Neuronal stem cell (in vitro differentiated cells): ENCODE results near the gene MED29.

ENCODE experiments used
- DNase-seq: peaks from one replicate; pipeline ENCODE4 v3.0.0-alpha.2; 2013; ENCODE audit warnings: low spot score
- H2AFZ ChIP-seq: one replicate; pipeline ENCODE4 v1.6.1; 2013; ENCODE audit warnings: mild to moderate bottlenecking, low read length, inconsistent platforms
- H2AK5ac ChIP-seq: 2 replicates; pipeline ENCODE4 v1.6.1; 2013; ENCODE audit warnings: low read depth, mild to moderate bottlenecking, inconsistent platforms, low read length, moderate library complexity, mixed read lengths
- H2BK120ac ChIP-seq: 2 replicates; pipeline ENCODE4 v1.6.1; 2013; ENCODE audit warnings: low read depth, mild to moderate bottlenecking, inconsistent platforms, low read length, moderate library complexity, mixed read lengths
- H2BK12ac ChIP-seq: one replicate; pipeline ENCODE4 v1.6.1; 2013; ENCODE audit warnings: low read length, inconsistent platforms
- H2BK15ac ChIP-seq: 2 replicates; pipeline ENCODE4 v1.6.1; 2013; ENCODE audit warnings: mild to moderate bottlenecking, low read length, inconsistent platforms, mixed read lengths
- H2BK5ac ChIP-seq: one replicate; pipeline ENCODE4 v1.6.1; 2013; ENCODE audit warnings: inconsistent platforms, mild to moderate bottlenecking, low read length, moderate library complexity
- H3K14ac ChIP-seq: one replicate; pipeline ENCODE4 v1.6.1; 2013; ENCODE audit warnings: low read length, inconsistent platforms
- H3K18ac ChIP-seq: 2 replicates; pipeline ENCODE4 v1.6.1; 2013; ENCODE audit warnings: low read length, inconsistent platforms
- H3K23ac ChIP-seq: 2 replicates; pipeline ENCODE4 v1.6.1; 2013; ENCODE audit warnings: low read depth, mild to moderate bottlenecking, mixed read lengths, low read length, inconsistent platforms; ENCODE audit not compliant: poor library complexity
- H3K27ac ChIP-seq: replicated peaks from 3 replicates; pipeline ENCODE4 v1.5.1; 2013; ENCODE audit warnings: low read length, inconsistent platforms
- H3K27me3 ChIP-seq, 3 experiments: 2 replicates each; pipeline ENCODE4 v1.6.1; 2013; ENCODE audit warnings: low read length in 3 of 3, mild to moderate bottlenecking in 2 of 3, inconsistent platforms in 1 of 3, low read depth in 1 of 3, mixed read lengths in 1 of 3, moderate library complexity in 1 of 3; ENCODE audit not compliant: control insufficient read depth in 3 of 3, insufficient read depth in 3 of 3
- H3K36me3 ChIP-seq, 2 donors: replicated peaks in 1 of 2; 2 replicates each; pipeline ENCODE4 v1.6.1; 2013; ENCODE audit warnings: low read length in 2 of 2; ENCODE audit not compliant: control insufficient read depth in 2 of 2, insufficient read depth in 2 of 2
- H3K4ac ChIP-seq: 2 replicates; pipeline ENCODE4 v1.6.1; 2013; ENCODE audit warnings: inconsistent platforms, mild to moderate bottlenecking, low read length, moderate library complexity
- H3K4me1 ChIP-seq, 2 donors: 1 replicate in 1 of 2; 2 replicates in 1 of 2; pipeline ENCODE4 v1.6.1; 2013; ENCODE audit warnings: low read length in 2 of 2, low read depth in 1 of 2; ENCODE audit not compliant: control insufficient read depth in 2 of 2, insufficient read depth in 1 of 2
- H3K4me2 ChIP-seq: one replicate; pipeline ENCODE4 v1.6.1; 2013; ENCODE audit warnings: mild to moderate bottlenecking, low read length, inconsistent platforms; ENCODE audit not compliant: insufficient read depth, poor library complexity, severe bottlenecking
- H3K4me3 ChIP-seq, 2 donors: 2 replicates each; pipeline ENCODE4 v1.5.1; 2013; ENCODE audit warnings: low read length in 2 of 2, mild to moderate bottlenecking in 2 of 2, inconsistent platforms in 1 of 2, moderate library complexity in 1 of 2
- H3K79me1 ChIP-seq: one replicate; pipeline ENCODE4 v1.6.1; 2013; ENCODE audit warnings: low read depth, mild to moderate bottlenecking, inconsistent platforms, low read length, moderate library complexity
- H3K9ac ChIP-seq: one replicate; pipeline ENCODE4 v1.6.1; 2013; ENCODE audit warnings: mild to moderate bottlenecking, low read depth, low read length, inconsistent platforms; ENCODE audit not compliant: poor library complexity
- H3K9me3 ChIP-seq, 2 donors: replicated peaks in 1 of 2; 2 replicates each; pipeline versions ENCODE3 to v1.6.1; 2013; ENCODE audit warnings: low read length in 2 of 2, mild to moderate bottlenecking in 2 of 2, inconsistent platforms in 1 of 2, low read depth in 1 of 2, mixed read lengths in 1 of 2, moderate library complexity in 1 of 2; ENCODE audit not compliant: control insufficient read depth in 2 of 2, insufficient read depth in 1 of 2
- H4K8ac ChIP-seq: one replicate; pipeline ENCODE4 v1.6.1; 2013; ENCODE audit warnings: low read depth, mild to moderate bottlenecking, inconsistent platforms, low read length, moderate library complexity
- H4K91ac ChIP-seq: one replicate; pipeline ENCODE4 v1.6.1; 2013; ENCODE audit warnings: low read length, low read depth, mild to moderate bottlenecking, inconsistent platforms; ENCODE audit not compliant: poor library complexity
- WGBS, 2 donors: extraction: QIAGEN DNeasy Blood & Tissue Kit; methylation state at CpG; one replicate each; pipeline ENCODE4 v1.1.7; 2013; ENCODE audit warnings: missing lambda C conversion rate in 2 of 2, mixed read lengths in 1 of 2; ENCODE audit not compliant: insufficient read length in 2 of 2, insufficient replicate concordance in 1 of 2; ENCODE audit errors: extremely low coverage in 2 of 2; 5-methylcytosine and 5-hydroxymethylcytosine counted together

Gene MED29

DNA sequence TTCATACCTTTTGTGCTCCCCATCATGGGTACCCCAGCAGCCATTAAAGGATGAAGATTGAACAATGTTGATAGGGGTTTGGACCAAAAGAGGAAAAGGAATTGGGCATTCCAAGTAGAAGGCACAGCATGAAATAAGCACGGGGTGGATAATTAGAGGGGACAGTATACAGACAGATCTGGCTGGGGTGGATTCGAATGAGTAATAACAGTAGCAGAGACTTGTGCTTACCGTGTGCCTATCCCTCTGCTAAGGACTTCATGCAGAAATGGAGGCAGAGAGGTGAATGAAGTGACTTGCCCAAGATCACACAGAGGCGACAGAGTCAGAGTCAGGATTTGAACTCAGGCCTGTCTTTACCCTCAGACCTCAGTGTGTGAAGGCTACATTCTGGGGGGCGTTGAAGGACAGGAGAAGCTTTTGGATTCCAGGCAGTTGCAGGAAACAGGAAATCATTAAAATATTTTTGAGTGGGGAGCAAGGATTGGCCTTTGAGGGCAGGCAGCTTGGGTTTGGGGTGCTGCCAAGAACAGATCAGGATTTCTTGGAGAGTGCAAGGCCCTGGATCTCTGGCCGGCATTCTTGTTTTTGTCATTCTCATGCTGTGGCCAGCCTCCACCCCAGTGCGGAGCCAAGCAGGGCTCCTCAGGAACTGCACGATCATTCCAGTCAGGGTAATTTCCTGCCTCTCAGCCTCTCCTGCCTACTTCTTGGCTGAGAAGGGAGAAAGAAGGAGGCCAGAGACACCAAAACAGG is 19.0 kb upstream of the MED29 start:
- Histone ChIP-seq H2AK5ac (no peak overlapping the region), H3K9ac (no peak overlapping the region), H3K36me3 (peaks cover 70 to 87% of the 10 kb centered on the region in 2 donors), H3K23ac (no peak overlapping the region), H3K79me1 (peaks cover 3% of the 10 kb centered on the region), H3K27me3 (no peaks in the 10 kb centered on the region), H2BK120ac (no peak overlapping the region), H3K4ac (no peak overlapping the region), H4K8ac (no peak overlapping the region), H4K91ac (no peak overlapping the region), H3K4me1 (no peaks in the 10 kb centered on the region), H2BK5ac (no peak overlapping the region), H3K14ac (no peak overlapping the region), H2AFZ (no peak overlapping the region), H3K27ac (no peak overlapping the region), H3K9me3 (no peaks in the 10 kb centered on the region), H3K4me3 (no peak overlapping the region), H2BK12ac (no peak overlapping the region), H3K4me2 (no peak overlapping the region), H3K18ac (no peak overlapping the region), H2BK15ac (no peak overlapping the region)
- WGBS, 2 donors = no CpG with 5 or more reads among the region's 8 CpGs
- no peak for DNase-seq

DNA sequence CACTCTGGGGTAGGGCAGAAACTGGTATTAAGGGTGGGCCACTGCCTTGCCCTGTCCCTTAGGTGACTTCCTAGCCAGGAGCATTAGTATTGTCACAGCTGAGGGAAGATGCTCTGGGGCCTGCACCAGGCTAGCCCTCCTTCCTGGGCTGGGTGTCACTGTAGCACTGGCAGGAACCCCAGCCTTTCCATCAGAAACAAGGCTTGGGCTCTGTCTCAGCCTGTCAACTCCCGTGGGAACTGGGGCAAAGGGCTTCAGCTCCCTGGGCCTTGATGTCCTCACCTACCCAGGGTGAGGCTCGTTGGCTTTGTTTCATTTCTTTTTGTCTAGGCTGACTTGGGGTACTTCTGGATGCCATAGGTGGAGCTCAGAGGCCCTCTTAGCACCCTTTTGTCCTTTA is 18.2 kb upstream of the MED29 start:
- Histone ChIP-seq H3K23ac (no peak overlapping the region), H3K9ac (no peak overlapping the region), H3K4ac (no peak overlapping the region), H2BK12ac (no peak overlapping the region), H3K14ac (no peak overlapping the region), H3K4me3 (no peak overlapping the region), H3K36me3 (peaks cover 77 to 93% of the 10 kb centered on the region in 2 donors), H2AFZ (no peak overlapping the region), H4K8ac (no peak overlapping the region), H2AK5ac (no peak overlapping the region), H3K27me3 (no peaks in the 10 kb centered on the region), H3K4me1 (no peaks in the 10 kb centered on the region), H3K27ac (no peak overlapping the region), H2BK5ac (no peak overlapping the region), H3K9me3 (no peaks in the 10 kb centered on the region), H4K91ac (no peak overlapping the region), H3K18ac (no peak overlapping the region), H3K4me2 (no peak overlapping the region), H2BK15ac (no peak overlapping the region), H2BK120ac (no peak overlapping the region), H3K79me1 (peaks cover 3% of the 10 kb centered on the region)
- WGBS, 2 donors = no CpG with 5 or more reads among the region's 2 CpGs
- no peak for DNase-seq

DNA sequence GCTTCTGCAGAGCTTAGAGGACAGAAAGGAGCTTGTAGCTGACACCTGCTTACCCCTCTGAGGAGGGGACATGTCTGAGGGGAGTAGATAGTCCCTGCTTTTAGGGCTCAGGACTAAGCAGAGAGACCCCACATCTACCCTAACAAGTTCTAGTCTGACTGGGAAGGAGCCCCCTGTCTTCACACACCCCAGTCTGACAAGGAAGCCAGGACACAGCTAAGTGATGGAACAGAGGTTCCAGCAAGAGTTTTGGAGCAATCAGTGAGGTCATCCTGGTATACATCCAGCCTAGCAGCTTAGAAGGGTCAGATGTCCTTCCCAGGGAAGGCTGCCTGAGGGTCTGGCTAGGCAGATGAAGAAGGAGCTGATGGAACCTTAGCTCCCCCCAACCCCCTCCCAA is 15.2 kb upstream of the MED29 start:
- H3K9me3 ChIP-seq = no peaks in the 10 kb centered on the region
- no peak overlapping the region for H2BK12ac ChIP-seq
- H3K36me3 ChIP-seq = peaks cover 78 to 94% of the 10 kb centered on the region in 2 donors
- no peak overlapping the region for H2AFZ ChIP-seq
- no peaks in the 10 kb centered on the region for H3K27me3 ChIP-seq
- H2BK15ac ChIP-seq = no peak overlapping the region
- no peak overlapping the region for H3K23ac ChIP-seq
- H3K4me2 ChIP-seq = no peak overlapping the region
- H3K18ac ChIP-seq = no peak overlapping the region
- DNase-seq = no peak
- H4K91ac ChIP-seq = no peak overlapping the region
- H3K4me3 ChIP-seq = no peak overlapping the region
- H3K27ac ChIP-seq = no peak overlapping the region
- no peak overlapping the region for H2AK5ac ChIP-seq
- no peak overlapping the region for H4K8ac ChIP-seq
- H3K9ac ChIP-seq = no peak overlapping the region
- H2BK5ac ChIP-seq = no peak overlapping the region
- H3K14ac ChIP-seq = no peak overlapping the region
- H3K79me1 ChIP-seq = no peaks in the 10 kb centered on the region
- no peak overlapping the region for H3K4ac ChIP-seq
- H2BK120ac ChIP-seq = no peak overlapping the region
- H3K4me1 ChIP-seq = no peaks in the 10 kb centered on the region

- no peak overlapping the region for H3K23ac ChIP-seq
- H4K91ac ChIP-seq = no peak overlapping the region
- no peaks in the 10 kb centered on the region for H3K79me1 ChIP-seq
- no peaks in the 10 kb centered on the region for H3K4me1 ChIP-seq
- no peak for DNase-seq
- H2AK5ac ChIP-seq = no peak overlapping the region
- H3K27ac ChIP-seq = no peak overlapping the region
- no peak overlapping the region for H3K4me2 ChIP-seq
- no peaks in the 10 kb centered on the region for H3K27me3 ChIP-seq
- H3K4ac ChIP-seq = no peak overlapping the region
- no peaks in the 10 kb centered on the region for H3K9me3 ChIP-seq
- H2AFZ ChIP-seq = no peak overlapping the region
- no peak overlapping the region for H2BK12ac ChIP-seq
- H4K8ac ChIP-seq = no peak overlapping the region
- H2BK120ac ChIP-seq = no peak overlapping the region
- peaks cover 82 to 94% of the 10 kb centered on the region in 2 donors for H3K36me3 ChIP-seq
- H3K9ac ChIP-seq = peak overlapping the region; percentile 16
- H3K14ac ChIP-seq = no peak overlapping the region
- H2BK5ac ChIP-seq = no peak overlapping the region
- H3K4me3 ChIP-seq = no peak overlapping the region
- no peak overlapping the region for H2BK15ac ChIP-seq
- H3K18ac ChIP-seq = no peak overlapping the region
- WGBS, 2 donors = no CpG with 5 or more reads among the region's 18 CpGs
Observed at GRCh38 chr19:39377373-39378362, 13.5 kb upstream of the MED29 start.
